ENCODE data around the gene FAM9A.
A peak's percentile ranks its signal among the peaks of the same experiment; 100 is the strongest.

FAM9A gene

GRCh38 chrX:8801041-8801599, at the start of gene FAM9A:
TSS of gene FAM9A (minus strand) at chrX:8801383. CDS start at chrX:8800171, 1,212 bp downstream.
- no peak for DNase-seq

DNA sequence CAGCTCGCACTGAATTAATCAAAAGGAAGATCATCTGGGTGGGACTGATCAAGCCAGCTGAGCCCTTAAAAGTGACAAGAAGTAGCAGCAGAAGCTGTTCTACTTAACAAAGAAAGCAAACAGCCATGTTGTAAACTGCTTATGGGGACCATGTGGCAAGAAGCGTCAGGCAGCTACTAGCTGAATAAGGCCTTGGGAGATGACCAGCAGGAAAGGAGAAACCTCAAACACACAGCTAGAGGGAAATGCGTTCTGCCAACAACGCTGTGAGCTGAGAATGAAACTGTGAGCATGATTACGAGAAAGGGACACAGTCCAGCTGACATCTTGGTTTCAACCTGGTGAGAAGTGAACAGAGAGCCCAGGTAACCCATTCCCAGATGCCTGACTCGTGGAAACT, 49.3 kb upstream of the FAM9A start:
- DNase-seq, result no peak

DNA sequence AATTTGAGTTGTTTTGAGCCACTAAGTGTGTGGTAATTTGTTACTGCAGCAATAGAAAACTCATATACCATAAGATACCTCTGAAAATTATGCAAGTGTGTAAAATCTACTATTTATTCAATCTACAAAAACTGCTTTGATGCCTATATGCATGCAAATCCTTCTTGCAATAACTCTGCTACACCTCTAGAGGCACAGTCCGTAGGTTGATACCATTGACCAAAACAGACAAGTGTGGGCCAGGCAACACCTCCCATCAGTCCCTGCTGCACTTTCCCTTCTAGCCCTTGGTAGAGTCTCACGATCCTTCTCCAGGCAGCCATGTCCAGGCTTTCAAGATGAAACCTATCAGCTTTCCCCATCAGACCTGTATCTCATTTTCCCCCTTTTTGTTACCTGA, 48.8 kb upstream of the FAM9A start:
- DNase-seq, result peak in 1 of 2 experiments; percentile 22

GRCh38 chrX:8849458-8849857, 48.3 kb upstream of the FAM9A start:
- no peak for DNase-seq

DNA sequence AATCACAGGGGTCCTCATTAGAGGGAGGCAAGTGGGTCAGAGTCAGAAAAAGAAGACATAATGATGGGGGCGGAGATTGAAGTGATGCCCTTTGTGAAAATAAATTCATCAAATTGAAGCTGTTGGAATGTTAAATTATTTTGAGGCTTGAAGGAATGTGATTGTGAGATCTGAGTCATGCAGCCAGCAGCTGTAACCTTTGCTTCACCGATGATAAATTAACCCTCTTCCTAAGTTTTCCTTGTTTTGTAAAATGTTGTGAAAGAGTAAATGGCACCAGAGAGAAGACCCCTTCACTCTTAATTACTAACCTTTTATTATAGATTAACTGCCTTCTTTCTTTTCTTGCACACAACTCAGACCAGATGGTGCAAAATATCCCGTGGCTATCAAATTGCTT, 47.7 kb upstream of the FAM9A start:
- no peak for DNase-seq

DNA sequence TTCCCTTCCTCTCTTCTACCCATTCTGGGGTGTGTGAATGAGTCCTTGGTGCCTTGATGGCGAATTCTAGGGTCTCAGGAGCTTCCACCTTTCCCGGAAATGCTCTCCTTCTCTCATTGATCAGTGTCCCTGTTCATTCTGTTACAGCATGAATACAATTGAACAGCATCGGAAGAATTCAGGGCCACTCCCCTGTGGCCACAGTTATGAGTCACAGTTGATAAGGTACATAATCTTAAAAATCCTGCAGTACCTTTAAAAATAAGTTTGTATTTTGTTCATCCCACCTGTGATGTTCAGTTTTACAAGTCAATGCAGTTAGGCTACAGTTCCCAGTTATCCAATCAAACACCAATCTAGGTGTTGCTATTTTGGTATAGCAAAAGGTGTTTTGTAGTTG, 47.3 kb upstream of the FAM9A start:
- DNase-seq, result no peak

GRCh38 chrX:8847360-8847759, 46.2 kb upstream of the FAM9A start:
- DNase-seq, result no peak

DNA sequence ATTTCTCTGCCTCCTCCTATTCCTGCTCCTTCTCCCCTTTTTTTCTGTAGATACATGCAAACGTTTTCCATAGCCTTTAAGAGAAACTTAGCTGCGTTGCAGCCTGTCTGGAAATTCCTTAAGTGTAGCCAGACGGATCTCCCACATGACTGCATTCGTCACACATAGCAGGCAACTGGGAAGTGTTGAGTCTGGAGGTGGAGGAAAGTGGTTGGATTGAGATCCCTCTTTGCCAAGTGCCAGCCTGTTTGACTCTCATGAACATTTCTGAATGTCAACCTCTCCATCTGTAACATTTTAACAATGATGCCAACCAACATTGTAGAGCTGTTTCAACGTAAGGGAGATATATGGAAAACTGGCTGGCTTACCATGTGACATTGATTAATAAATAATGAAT, 45.1 kb upstream of the FAM9A start:
- no peak for DNase-seq

DNA sequence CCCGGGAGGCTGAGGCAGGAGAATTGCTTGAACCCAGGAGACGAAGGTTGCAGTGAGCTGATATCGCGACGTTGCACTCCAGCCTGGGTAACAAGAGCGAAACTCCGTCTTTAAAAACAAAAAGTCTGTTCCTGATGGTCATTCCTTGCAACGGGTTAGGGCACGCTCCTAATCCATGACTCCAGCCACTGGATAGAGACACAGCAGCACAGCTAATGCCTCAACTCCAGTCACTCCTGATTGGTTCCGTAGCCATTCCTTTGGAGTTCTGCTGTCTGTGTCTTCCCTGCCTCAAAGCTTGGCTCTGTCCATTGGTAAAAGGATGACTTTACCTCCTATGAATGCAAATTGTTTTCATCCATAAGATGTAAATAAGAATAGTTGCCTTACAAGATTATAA, 44.3 kb upstream of the FAM9A start:
- no peak for DNase-seq

GRCh38 chrX:8845060-8845459, 43.9 kb upstream of the FAM9A start:
- no peak for DNase-seq

- DNase-seq, result no peak
Measured at GRCh38 chrX:8844157-8844556, 43.0 kb upstream of the FAM9A start.

DNA sequence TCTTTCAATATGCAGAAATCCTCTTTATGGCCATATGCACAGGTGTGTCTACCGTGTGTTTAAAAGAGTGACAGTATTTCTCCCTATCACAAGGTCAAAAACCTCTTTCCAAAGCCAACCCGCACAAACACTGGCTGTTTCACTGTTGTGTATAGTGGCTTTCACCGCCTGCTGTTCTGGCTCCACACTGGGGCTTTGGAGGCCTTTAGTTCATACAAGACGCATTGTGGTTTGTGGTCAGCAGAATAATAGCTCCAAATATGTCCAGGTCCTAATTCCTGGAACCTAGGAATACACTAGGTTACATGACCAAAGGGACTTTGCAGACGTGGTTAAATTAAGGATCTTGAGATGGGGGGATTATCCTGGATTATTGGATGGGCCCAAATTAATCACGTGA, 40.7 kb upstream of the FAM9A start:
- DNase-seq, result no peak

- DNase-seq, result no peak
Measured at GRCh38 chrX:8834392-8834791, 33.2 kb upstream of the FAM9A start.

DNA sequence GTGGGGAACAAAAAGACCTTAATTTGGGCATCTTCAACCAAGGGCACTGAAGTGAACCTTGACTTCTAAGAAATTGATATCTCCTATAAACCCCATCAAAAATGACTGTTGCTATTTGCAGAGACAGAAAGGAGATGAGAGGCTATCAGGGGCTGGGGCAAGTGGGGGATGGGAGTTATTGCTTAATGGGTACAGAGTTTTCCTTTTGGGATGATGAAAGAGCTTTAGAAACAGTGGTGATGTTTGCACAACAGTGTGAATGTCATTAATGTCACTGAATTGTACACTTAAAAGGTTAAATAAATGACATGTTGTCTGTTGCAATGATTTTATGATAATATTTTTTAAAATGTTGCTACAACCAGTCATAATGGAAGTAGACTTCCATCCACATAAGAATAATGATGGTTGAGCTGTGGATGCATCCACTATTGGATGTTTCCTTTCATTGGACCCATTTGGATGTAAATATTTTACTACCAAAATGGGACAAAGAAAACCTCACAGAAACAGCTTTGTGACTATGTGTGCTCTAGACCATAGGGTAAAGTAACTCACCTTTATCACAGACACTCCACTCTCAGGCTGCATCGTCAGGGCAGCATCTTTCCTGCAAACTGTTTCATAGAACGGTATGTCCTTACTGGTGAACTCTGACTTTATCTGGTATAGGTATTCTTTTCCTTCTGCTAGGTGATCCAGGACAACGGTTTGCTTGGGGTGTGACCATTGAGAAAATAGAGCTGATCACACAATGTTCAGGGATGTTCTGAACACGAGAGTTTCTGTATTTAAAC, 31.6 kb upstream of the FAM9A start:
- no peak for DNase-seq

GRCh38 chrX:8823698-8824097, 22.5 kb upstream of the FAM9A start:
- no peak for DNase-seq

DNA sequence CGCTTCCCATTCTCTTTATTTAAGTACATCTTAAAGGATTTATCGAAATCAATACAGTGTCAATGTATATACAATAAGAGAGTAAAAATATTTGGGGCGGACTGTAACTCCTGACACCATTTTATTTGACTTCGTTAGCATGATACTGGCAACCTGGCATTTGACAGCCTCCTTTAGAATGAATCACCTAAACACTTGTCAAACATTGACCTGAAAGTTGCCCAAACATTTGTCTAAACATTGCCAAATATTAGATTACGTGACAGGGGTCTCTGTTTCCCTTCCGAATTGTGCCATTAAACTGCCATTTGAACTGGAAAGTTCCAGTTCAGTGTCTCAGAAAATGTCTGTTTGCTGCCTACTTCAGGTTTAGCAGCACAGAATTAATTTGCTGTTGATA, 20.8 kb upstream of the FAM9A start:
- no peak for DNase-seq

DNA sequence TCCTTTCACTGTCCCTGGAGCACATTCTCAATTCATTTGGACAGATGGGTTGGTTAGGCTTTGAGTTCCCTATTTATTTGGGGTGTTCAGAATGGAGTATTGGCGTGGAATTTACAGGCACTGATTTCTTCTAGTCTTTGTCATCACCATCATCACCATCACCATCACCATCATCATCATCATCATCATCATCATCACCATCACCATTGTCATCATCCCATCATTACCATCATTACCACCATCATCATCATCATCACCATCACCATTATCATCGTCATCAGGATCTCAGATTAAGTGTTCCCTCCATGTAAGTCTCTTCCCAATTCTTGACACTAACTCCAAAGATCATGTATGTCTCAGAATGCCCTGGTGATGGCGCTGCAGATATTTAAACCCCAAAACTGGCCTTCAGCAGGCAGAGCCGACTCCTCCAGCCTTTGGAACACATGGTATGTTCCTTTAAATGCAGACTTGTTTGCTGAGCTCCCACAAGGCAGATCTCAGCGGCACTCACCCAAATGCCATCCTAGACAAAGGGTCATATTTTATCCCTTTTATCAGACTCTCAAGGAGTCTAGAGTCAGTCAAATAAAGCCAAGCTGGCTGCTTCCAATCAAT, 19.8 kb upstream of the FAM9A start:
- DNase-seq, result peak; percentile 27 to 68

GRCh38 chrX:8815460-8816065, 14.4 kb upstream of the FAM9A start:
- peak; percentile 62 to 84 for DNase-seq

GRCh38 chrX:8813036-8813435, 11.9 kb upstream of the FAM9A start:
- DNase-seq, result no peak

GRCh38 chrX:8811611-8812010, 10.4 kb upstream of the FAM9A start:
- no peak for DNase-seq

DNA sequence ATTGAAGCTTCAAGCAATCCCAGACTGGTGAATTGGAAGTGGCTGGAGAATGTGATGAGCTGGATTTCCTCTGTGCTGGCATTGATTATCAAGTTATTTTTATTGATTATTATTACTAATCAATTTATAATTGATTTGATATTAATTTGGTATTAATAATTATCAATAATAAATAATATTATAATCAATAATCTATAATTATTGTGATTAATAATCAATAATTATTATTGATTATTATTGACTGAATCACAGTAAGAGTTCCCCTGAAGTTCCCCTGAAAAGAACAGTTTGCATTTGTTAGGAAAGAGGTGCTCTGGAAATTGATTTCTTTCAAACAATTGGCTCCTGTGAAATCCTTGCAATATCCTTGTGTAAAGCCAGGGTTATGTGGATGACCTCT, 7.5 kb upstream of the FAM9A start:
- DNase-seq, result no peak

DNA sequence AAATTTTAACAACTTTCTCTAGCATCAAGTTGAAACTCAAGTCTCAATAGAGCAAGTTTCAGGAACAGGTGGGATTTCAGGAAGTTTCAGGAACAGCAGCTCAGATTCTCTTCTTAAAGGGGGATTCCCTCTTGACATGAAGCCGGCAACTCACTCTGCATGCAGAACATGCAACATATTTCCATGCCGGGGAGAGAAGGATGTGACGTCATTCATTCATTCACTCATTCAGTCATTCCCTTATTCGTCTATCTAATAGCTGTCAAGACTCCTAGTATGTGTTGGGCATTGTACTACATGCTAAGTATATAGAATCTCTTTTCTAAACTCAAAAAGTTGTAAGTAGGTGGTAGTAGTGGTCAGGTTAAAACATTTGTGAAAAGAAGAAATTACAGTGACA, 4.8 kb upstream of the FAM9A start:
- DNase-seq, result no peak

DNA sequence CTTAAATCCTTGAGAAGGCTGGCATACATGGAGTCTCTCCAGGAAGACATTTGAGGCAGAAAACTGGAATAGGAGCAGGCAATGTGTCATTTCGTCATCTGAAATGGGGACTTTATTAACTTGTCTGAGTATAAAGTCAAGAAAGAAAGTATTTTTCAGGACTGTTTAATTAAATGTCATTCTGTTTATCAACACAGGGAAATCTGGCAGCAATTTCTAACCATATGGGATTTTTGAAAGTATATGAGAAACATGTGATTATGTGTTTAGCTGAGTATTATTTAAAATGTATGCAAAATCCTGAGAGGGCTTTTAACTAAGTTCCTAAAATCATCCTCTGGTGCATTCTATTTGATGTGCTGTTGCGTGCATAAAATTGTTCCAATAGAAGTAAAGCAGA, 3.9 kb upstream of the FAM9A start:
- no peak for DNase-seq

- DNase-seq, result no peak
Measured at GRCh38 chrX:8803326-8803725, 2.1 kb upstream of the FAM9A start.

Measured in NCI-H524 (cell line).